ENCODE measurements around the gene DPP4. TPM values are rescaled to one million over a fixed set of nuclear protein-coding genes. Genes with fewer than 3 reads are reported as not detected.

The DPP4 gene
- total RNA-seq, 1 donor from 2014 or later = 1.7 TPM

- Histone ChIP-seq H3K9me3 (no peaks in the 10 kb centered on the region), H3K27ac (no peak overlapping the region), H3K36me3 (no peaks in the 10 kb centered on the region), H3K4me1 (no peaks in the 10 kb centered on the region), H3K4me3 (no peak overlapping the region), H3K27me3 (no peaks in the 10 kb centered on the region)
- no peak for TF ChIP-seq CTCF (IDR thresholded peaks at IDR 0.05)
- intact Hi-C loops (cut with DNase I) = no loop called here
- DNase-seq (ENCODE audit: low spot score in 2 of 2) = no peak
Observed at GRCh38 chr2:162106146-162106551, 32.1 kb upstream of the DPP4 start.

- Histone ChIP-seq H3K27ac (no peak overlapping the region), H3K4me1 (no peaks in the 10 kb centered on the region), H3K36me3 (no peaks in the 10 kb centered on the region), H3K27me3 (no peaks in the 10 kb centered on the region), H3K9me3 (no peaks in the 10 kb centered on the region), H3K4me3 (no peak overlapping the region)
- no peak for TF ChIP-seq CTCF (IDR thresholded peaks at IDR 0.05)
- intact Hi-C loops (cut with DNase I) = no loop called here
- no peak for DNase-seq (ENCODE audit: low spot score in 2 of 2)
Observed at GRCh38 chr2:162103443-162104009, 29.5 kb upstream of the DPP4 start.

- Histone ChIP-seq H3K4me1 (no peaks in the 10 kb centered on the region), H3K36me3 (no peaks in the 10 kb centered on the region), H3K4me3 (no peak overlapping the region), H3K27me3 (no peaks in the 10 kb centered on the region), H3K27ac (no peak overlapping the region), H3K9me3 (no peaks in the 10 kb centered on the region)
- intact Hi-C loops (cut with DNase I) = no loop called here
- TF ChIP-seq CTCF (IDR thresholded peaks at IDR 0.05) = no peak
- no peak for DNase-seq (ENCODE audit: low spot score in 2 of 2)
Observed at GRCh38 chr2:162100579-162100978, 26.6 kb upstream of the DPP4 start.

- no peak overlapping the region for H3K4me3 ChIP-seq
- no peak for TF ChIP-seq CTCF (IDR thresholded peaks at IDR 0.05)
- no peaks in the 10 kb centered on the region for H3K4me1 ChIP-seq
- intact Hi-C loops (cut with DNase I) = no loop called here
- no peaks in the 10 kb centered on the region for H3K27me3 ChIP-seq
- no peak for DNase-seq (ENCODE audit: low spot score in 2 of 2)
- H3K36me3 ChIP-seq = no peaks in the 10 kb centered on the region
- no peaks in the 10 kb centered on the region for H3K9me3 ChIP-seq
- H3K27ac ChIP-seq = no peak overlapping the region
Observed at GRCh38 chr2:162099836-162100235, 25.8 kb upstream of the DPP4 start.

GRCh38 chr2:162092658-162093556 is 18.9 kb upstream of the DPP4 start:
- Histone ChIP-seq H3K9me3 (no peaks in the 10 kb centered on the region), H3K4me1 (no peaks in the 10 kb centered on the region), H3K27me3 (no peaks in the 10 kb centered on the region), H3K4me3 (no peak overlapping the region), H3K27ac (no peak overlapping the region), H3K36me3 (no peaks in the 10 kb centered on the region)
- intact Hi-C loops (cut with DNase I) = no loop called here
- DNase-seq (ENCODE audit: low spot score in 2 of 2) = peak in 1 of 2 donors; percentile 69
- no peak for TF ChIP-seq CTCF (IDR thresholded peaks at IDR 0.05)
